Gastrocnemius medialis (tissue), 4 donors: ENCODE data around the gene TTC32. TPM values are rescaled to one million over a fixed set of nuclear protein-coding genes. Genes with fewer than 3 reads are reported as not detected.

ENCODE experiments used
- ATAC-seq, 2 donors: fragments of 150-250 bp; one replicate each; pipeline ENCODE4 v1.9.1; 2016
- DNase-seq, 2 donors: peaks; one replicate each; pipeline ENCODE4 v3.0.0-alpha.2; 2019
- H3K27ac ChIP-seq, 4 donors: fragments of 200-600 bp; sonication (generic); 1 replicate in 1 of 4; 2 replicates in 3 of 4; pipeline ENCODE4 v1.5.1; 2016 to 2018; ENCODE audit warnings: mild to moderate bottlenecking in 2 of 4, moderate library complexity in 1 of 4
- H3K27me3 ChIP-seq, 3 donors: fragments of 200-600 bp; sonication (generic) in 2 of 3; 1 replicate in 1 of 3; 2 replicates in 2 of 3; pipeline versions ENCODE4 v1.5.1 to v1.6.0; 2016 to 2019; ENCODE audit warnings: mild to moderate bottlenecking in 1 of 3, moderate library complexity in 1 of 3
- H3K36me3 ChIP-seq, 2 donors: fragments of 200-600 bp; sonication (generic) in 1 of 2; one replicate each; pipeline ENCODE4 v1.5.1; 2017 to 2018
- H3K4me1 ChIP-seq, 2 donors: fragments of 200-600 bp; sonication (generic) in 1 of 2; one replicate each; pipeline ENCODE4 v1.5.1; 2016 to 2017; ENCODE audit warnings: mild to moderate bottlenecking in 2 of 2
- H3K4me3 ChIP-seq, 4 donors: fragments of 200-600 bp; sonication (generic) in 3 of 4; 1 replicate in 1 of 4; 2 replicates in 3 of 4; pipeline ENCODE4 v1.5.1; 2016 to 2019; ENCODE audit warnings: mild to moderate bottlenecking in 2 of 4
- H3K9me3 ChIP-seq, 3 donors: fragments of 200-600 bp; sonication (generic) in 2 of 3; 1 replicate in 1 of 3; 2 replicates in 2 of 3; pipeline ENCODE4 v1.5.1; 2016 to 2019
- CTCF ChIP-seq, 5 experiments: fragments of 450-650 bp in 3 of 5; fragments of 200-600 bp in 2 of 5; sonication (generic) in 2 of 5; IDR thresholded peaks in 4 of 5; conservative IDR thresholded peaks in 1 of 5; 1 replicate in 4 of 5; 2 replicates in 1 of 5; pipeline ENCODE4 v1.5.1; 2016 to 2019; ENCODE audit warnings: antibody characterized with exemption in 5 of 5, mild to moderate bottlenecking in 3 of 5, moderate library complexity in 3 of 5
- POLR2A ChIP-seq, 2 donors: fragments of 450-650 bp; IDR thresholded peaks; one replicate each; pipeline ENCODE4 v1.6.1; 2017; ENCODE audit warnings: antibody characterized with exemption in 2 of 2, mild to moderate bottlenecking in 2 of 2, moderate library complexity in 2 of 2
- in situ Hi-C, 4 donors: fragments of 200-750 bp; cut with MboI; loops; one replicate each; pipeline versions ENCODE4 v1.15.0 to v1.8.0; 2017; ENCODE audit warnings: low sequenced_read_pairs in 4 of 4
- intact Hi-C: fragments of 100-400 bp; cut with DNase I; formaldehyde crosslinking; loops from one replicate; pipeline ENCODE4 v1.15.1; 2023; ENCODE audit warnings: low total_unique reads
- total RNA-seq, 4 donors: library from RNA; depleted of rRNA; stranded (reverse); fragments of >200 nt; gene quantifications; one replicate each; pipeline versions ENCODE4 v1.1.0 to v1.2.3, GENCODE V29; 2016

Gene TTC32
- total RNA-seq: 10 to 100 TPM in 2 of 4 donors, 1 to 10 TPM in 2; 6.6 to 19.6 (median 10.7) TPM

- DNase-seq (peak; percentile 88 to 90), ATAC-seq (peak; percentile 95)
- Histone ChIP-seq H3K4me1 (peaks cover 43 to 49% of the 10 kb centered on the region in 2 donors), H3K9me3 (no peaks in the 10 kb centered on the region), H3K4me3 (peak within 1 kb of the TSS; percentile 60 to 96 (median 92)), H3K27me3 (no peaks in the 10 kb centered on the region), H3K36me3 (no peaks in the 10 kb centered on the region), H3K27ac (peak within 1 kb of the TSS; percentile 90 to 98 (median 96))
- in situ Hi-C loops: no loop called here
- intact Hi-C loops: loop anchor here (1.0 to 5.0 kb wide), 4 partner anchors 91 to 1339 kb away; partner anchors contain the start of genes LAPTM4A, RDH14 and WDR35
- TF ChIP-seq POLR2A (IDR thresholded peaks at IDR 0.05): peak; percentile 87 to 89
- peak in 2 of 5 experiments; percentile 11 to 35 for TF ChIP-seq CTCF (IDR thresholded peaks at IDR 0.05 in 4 of 5, conservative IDR thresholded peaks at IDR 0.05 in 1 of 5)
These were observed at the start of gene TTC32 for GRCh38 chr2:19901442-19902215. Gene TTC32, minus strand, starts transcription at chr2:19901983. Its CDS starts 129 bp downstream, at chr2:19901854.

- Histone ChIP-seq H3K4me1 (no peaks in the 10 kb centered on the region), H3K4me3 (no peak overlapping the region), H3K27ac (no peak overlapping the region), H3K27me3 (no peaks in the 10 kb centered on the region), H3K9me3 (no peaks in the 10 kb centered on the region), H3K36me3 (no peaks in the 10 kb centered on the region)
- intact Hi-C loops: no loop called here
- in situ Hi-C loops: no loop called here
- TF ChIP-seq POLR2A (IDR thresholded peaks at IDR 0.05): no peak
- TF ChIP-seq CTCF (IDR thresholded peaks at IDR 0.05 in 4 of 5, conservative IDR thresholded peaks at IDR 0.05 in 1 of 5): no peak
- DNase-seq (no peak), ATAC-seq (no peak)
These were observed 47.3 kb upstream of the TTC32 start for GRCh38 chr2:19949071-19949470.

GRCh38 chr2:19947184-19947940 is 45.6 kb upstream of the TTC32 start:
- Histone ChIP-seq H3K27ac (no peak overlapping the region), H3K36me3 (no peaks in the 10 kb centered on the region), H3K27me3 (no peaks in the 10 kb centered on the region), H3K9me3 (no peaks in the 10 kb centered on the region), H3K4me1 (no peaks in the 10 kb centered on the region), H3K4me3 (no peak overlapping the region)
- no peak for DNase-seq
- in situ Hi-C loops: no loop called here
- no peak for ATAC-seq
- TF ChIP-seq CTCF (IDR thresholded peaks at IDR 0.05 in 4 of 5, conservative IDR thresholded peaks at IDR 0.05 in 1 of 5) (no peak), POLR2A (IDR thresholded peaks at IDR 0.05) (no peak)
- intact Hi-C loops: no loop called here

- in situ Hi-C loops: no loop called here
These were observed 42.5 kb upstream of the TTC32 start for GRCh38 chr2:19944205-19944845.

More at GRCh38 chr2:19944205-19944845, 42.5 kb upstream of the TTC32 start:
- TF ChIP-seq POLR2A (IDR thresholded peaks at IDR 0.05) (no peak), CTCF (IDR thresholded peaks at IDR 0.05 in 4 of 5, conservative IDR thresholded peaks at IDR 0.05 in 1 of 5) (no peak)
- Histone ChIP-seq H3K9me3 (no peaks in the 10 kb centered on the region), H3K27ac (no peak overlapping the region), H3K4me1 (no peaks in the 10 kb centered on the region), H3K27me3 (no peaks in the 10 kb centered on the region), H3K4me3 (no peak overlapping the region), H3K36me3 (no peaks in the 10 kb centered on the region)
- DNase-seq (no peak), ATAC-seq (no peak)
- intact Hi-C loops: no loop called here
